Measurements from ENCODE around the gene DOCK4. TPM values are rescaled to one million over a fixed set of nuclear protein-coding genes. Genes with fewer than 3 reads are reported as not detected.

Gene DOCK4
- total RNA-seq, 1 donor from 2014 or later: 4.5 TPM

DNA sequence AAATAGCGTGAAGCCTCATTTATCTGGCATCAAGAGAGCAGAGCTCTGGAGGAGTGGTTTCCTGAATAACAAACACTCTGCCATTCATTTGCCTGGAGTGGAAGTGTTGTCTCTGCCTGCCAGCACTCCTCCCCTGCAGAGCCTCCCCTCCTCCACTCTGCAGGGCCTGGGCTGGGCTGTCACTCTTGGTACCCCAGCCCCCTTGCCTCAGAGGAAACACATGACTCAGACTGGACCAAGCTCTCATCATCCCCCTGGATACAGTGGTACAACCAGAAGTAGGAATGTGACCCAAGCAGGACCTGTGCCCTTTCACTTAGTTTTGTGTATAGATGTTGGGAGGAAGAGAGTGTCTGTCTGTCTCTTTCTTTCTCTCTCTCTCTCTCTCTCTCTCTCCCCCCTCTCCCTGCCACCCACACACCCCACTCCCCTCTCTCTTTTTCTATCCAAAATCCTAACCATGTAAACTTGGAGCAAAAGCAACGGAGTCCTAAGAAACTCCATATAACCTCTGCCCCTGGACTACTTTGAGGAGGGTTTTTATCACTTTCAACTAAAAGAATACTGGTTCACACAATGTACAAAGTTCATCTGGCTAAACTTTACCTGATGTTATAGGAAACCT, 43.9 kb downstream of the DOCK4 start:
- FAIRE-seq (no peak), DNase-seq (ENCODE audit: low read depth) (peak; percentile 31)
- TF ChIP-seq, protein P1, sequence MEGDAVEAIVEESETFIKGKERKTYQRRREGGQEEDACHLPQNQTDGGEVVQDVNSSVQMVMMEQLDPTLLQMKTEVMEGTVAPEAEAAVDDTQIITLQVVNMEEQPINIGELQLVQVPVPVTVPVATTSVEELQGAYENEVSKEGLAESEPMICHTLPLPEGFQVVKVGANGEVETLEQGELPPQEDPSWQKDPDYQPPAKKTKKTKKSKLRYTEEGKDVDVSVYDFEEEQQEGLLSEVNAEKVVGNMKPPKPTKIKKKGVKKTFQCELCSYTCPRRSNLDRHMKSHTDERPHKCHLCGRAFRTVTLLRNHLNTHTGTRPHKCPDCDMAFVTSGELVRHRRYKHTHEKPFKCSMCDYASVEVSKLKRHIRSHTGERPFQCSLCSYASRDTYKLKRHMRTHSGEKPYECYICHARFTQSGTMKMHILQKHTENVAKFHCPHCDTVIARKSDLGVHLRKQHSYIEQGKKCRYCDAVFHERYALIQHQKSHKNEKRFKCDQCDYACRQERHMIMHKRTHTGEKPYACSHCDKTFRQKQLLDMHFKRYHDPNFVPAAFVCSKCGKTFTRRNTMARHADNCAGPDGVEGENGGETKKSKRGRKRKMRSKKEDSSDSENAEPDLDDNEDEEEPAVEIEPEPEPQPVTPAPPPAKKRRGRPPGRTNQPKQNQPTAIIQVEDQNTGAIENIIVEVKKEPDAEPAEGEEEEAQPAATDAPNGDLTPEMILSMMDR (IDR thresholded peaks at IDR 0.05; ENCODE audit: insufficient read depth, low read length, severe bottlenecking): no peak
- no peak overlapping the region for H3K4me3 ChIP-seq (ENCODE audit: low read depth, low read length)
- no peaks in the 10 kb centered on the region for H3K36me3 ChIP-seq (ENCODE audit: control insufficient read depth, insufficient read depth, low read length)
- H3K27me3 ChIP-seq (ENCODE audit: control insufficient read depth, insufficient read depth, low read length): no peaks in the 10 kb centered on the region

GRCh38 chr7:112161253-112162141, 44.7 kb downstream of the DOCK4 start:
- TF ChIP-seq, protein P1 (IDR thresholded peaks at IDR 0.05; ENCODE audit: insufficient read depth, low read length, severe bottlenecking): no peak
- no peaks in the 10 kb centered on the region for H3K27me3 ChIP-seq (ENCODE audit: control insufficient read depth, insufficient read depth, low read length)
- H3K36me3 ChIP-seq (ENCODE audit: control insufficient read depth, insufficient read depth, low read length): no peaks in the 10 kb centered on the region
- no peak overlapping the region for H3K4me3 ChIP-seq (ENCODE audit: low read depth, low read length)
- DNase-seq (ENCODE audit: low read depth) (no peak), FAIRE-seq (no peak)

GRCh38 chr7:112160771-112161150, 45.4 kb downstream of the DOCK4 start:
- Histone ChIP-seq H3K36me3 (ENCODE audit: control insufficient read depth, insufficient read depth, low read length) (no peaks in the 10 kb centered on the region), H3K4me3 (ENCODE audit: low read depth, low read length) (no peak overlapping the region), H3K27me3 (ENCODE audit: control insufficient read depth, insufficient read depth, low read length) (no peaks in the 10 kb centered on the region)
- FAIRE-seq (no peak), DNase-seq (ENCODE audit: low read depth) (no peak)
- TF ChIP-seq, protein P1 (IDR thresholded peaks at IDR 0.05; ENCODE audit: insufficient read depth, low read length, severe bottlenecking): no peak

DNA sequence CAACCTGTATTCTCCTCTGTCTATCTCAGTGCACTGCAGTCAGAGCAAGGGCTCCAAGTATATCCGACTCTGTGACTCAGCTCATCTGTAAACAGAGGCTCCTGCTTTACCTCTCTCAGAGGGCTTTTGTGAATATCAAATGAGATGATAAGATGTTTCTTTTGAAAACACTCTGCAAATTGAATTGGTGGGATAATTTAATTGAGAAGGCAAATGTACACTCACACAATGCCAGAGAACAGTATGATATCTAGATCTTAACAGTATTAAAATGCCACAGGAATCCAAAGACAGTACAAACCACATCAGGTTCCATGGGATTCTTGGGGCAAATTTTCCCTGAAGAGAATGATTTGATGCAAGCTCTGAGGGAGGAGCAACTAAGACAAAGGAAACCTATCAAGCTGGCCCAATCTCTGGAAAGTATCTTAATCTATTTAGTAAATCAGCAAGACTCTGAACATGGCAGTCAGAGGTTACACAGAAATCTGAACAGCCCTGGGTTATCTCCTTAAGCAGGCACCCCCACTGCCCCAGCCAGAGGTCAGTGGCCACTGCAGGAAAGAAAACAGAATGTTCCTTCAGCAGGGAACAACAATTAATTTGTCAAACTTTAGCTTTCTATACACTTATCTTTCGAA, 45.9 kb downstream of the DOCK4 start:
- no peaks in the 10 kb centered on the region for H3K36me3 ChIP-seq (ENCODE audit: control insufficient read depth, insufficient read depth, low read length)
- FAIRE-seq (no peak), DNase-seq (ENCODE audit: low read depth) (peak; percentile 63)
- no peaks in the 10 kb centered on the region for H3K27me3 ChIP-seq (ENCODE audit: control insufficient read depth, insufficient read depth, low read length)
- H3K4me3 ChIP-seq (ENCODE audit: low read depth, low read length): no peak overlapping the region
- TF ChIP-seq, protein P1 (IDR thresholded peaks at IDR 0.05; ENCODE audit: insufficient read depth, low read length, severe bottlenecking): no peak

- Histone ChIP-seq H3K4me3 (ENCODE audit: low read depth, low read length) (no peak overlapping the region), H3K36me3 (ENCODE audit: control insufficient read depth, insufficient read depth, low read length) (no peaks in the 10 kb centered on the region), H3K27me3 (ENCODE audit: control insufficient read depth, insufficient read depth, low read length) (no peaks in the 10 kb centered on the region)
- DNase-seq (ENCODE audit: low read depth) (no peak), FAIRE-seq (no peak)
- TF ChIP-seq, protein P1 (IDR thresholded peaks at IDR 0.05; ENCODE audit: insufficient read depth, low read length, severe bottlenecking): no peak
These were observed 46.8 kb downstream of the DOCK4 start for GRCh38 chr7:112159351-112159750.
